OCI-LY3 (cell line): ENCODE data around the gene ADH1A.

Source experiments
- CTCF ChIP-seq: fragments of 200-600, 300-600 bp; sonication (generic); IDR thresholded peaks from 2 replicates; pipeline ENCODE4 v1.5.1; 2014; ENCODE audit warnings: antibody characterized with exemption, low read length, low read depth
- EZH2phosphoT487 ChIP-seq: fragments of 200-600 bp; shearing (Covaris generic); IDR thresholded peaks from 2 replicates; pipeline ENCODE4 v1.6.1; 2018; ENCODE audit warnings: antibody characterized with exemption, mixed run types, low read depth

GRCh38 chr4:99334880-99335279, 44.1 kb upstream of the ADH1A start:
- TF ChIP-seq CTCF: no peak
- no peak for TF ChIP-seq EZH2phosphoT487
